GM21360 (cell line): Measurements from ENCODE around the gene SHLD2.
"Not testable (repeated sequence)": the region's sequence is repeated elsewhere in the genome, so short reads cannot be mapped to it uniquely, and the experiment has no call there.

Experiments
- ATAC-seq: cut with Tn5 transposase; IDR thresholded peaks from one replicate; pipeline ENCODE4 v1.9.1; 2021; ENCODE audit warnings: mild to moderate bottlenecking, moderate library complexity; ENCODE audit not compliant: unreplicated experiment

SHLD2 gene

DNA sequence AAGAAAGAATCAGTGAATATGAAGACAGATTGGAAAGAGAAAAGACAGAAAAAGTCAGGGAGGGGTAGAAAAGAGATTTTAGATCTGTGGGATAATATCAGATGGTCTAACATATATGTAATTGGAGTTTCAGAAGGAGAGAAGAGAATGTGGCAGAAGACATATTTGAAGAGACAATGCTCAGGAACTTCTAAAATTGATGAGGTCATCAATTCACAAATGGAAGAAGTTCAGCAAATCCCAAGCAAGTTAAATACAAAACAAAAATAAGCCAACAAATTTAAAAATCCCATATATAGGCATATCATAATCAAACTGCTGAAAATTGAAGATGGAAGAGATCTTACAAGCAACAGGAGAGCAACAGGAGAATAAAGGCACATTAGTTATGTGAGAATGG, 42.5 kb downstream of the SHLD2 start:
- not testable (repeated sequence) for ATAC-seq

DNA sequence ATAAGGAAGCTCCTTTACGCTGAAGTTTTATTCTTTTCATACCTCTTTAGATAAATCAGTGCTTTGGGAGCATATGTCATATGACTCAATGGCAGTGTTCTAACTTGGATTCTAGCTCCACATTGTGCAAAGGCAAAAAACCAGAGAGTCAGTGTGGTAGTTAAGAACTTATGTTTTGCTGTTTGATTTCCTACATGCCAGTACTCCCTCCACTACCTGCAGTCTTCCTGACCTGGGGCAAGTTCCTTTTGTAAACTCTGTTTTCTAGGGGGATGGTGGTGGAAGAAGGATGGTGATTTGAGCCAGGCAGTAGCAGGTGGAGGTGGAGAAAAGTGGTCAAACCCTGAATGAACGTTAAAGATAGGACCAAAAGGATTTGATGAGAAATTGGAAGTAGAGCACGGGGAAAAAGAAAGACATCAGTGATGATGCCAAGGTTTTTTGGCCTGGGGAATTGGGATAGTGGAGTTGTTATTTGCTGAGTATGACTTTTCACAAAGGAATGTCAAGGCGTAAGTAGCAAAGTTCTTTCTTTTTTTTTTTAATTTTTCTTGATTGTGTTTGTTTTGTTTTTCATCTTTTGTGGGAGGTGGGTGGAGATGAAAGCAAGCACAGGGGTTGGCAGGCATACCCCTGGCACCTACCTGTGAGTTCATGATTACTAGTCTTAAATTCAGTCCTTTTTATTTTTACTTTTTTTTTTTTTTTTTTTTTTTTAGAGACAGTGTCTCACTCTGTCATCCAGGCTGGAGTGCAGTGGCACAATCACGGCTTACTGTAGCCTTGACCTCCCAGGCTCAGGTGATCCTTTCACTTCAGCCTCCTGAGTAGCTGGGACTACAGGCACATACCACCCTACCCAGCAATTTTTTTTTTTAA, 47.5 kb downstream of the SHLD2 start:
- not testable (repeated sequence) for ATAC-seq

DNA sequence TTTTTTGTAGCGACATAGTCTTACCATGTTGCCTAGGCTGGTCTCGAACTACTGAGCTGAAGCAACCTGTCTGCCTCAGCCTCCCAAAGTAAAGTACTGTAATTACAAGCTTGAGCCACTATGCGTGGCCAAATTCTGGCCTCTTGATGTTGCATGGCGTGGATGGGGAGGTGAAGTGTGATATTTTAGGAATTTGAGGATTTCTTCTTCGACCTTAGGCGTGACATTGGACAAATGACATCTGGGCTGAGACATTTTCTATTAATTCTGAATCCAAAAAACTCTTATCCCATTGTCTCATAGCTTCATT, 48.1 kb downstream of the SHLD2 start:
- not testable (repeated sequence) for ATAC-seq

GRCh38 chr10:87145598-87145997, 50.6 kb downstream of the SHLD2 start:
- not testable (repeated sequence) for ATAC-seq

GRCh38 chr10:87149020-87149609, 54.1 kb downstream of the SHLD2 start:
- not testable (repeated sequence) for ATAC-seq

- not testable (repeated sequence) for ATAC-seq
These were observed 56.5 kb downstream of the SHLD2 start for GRCh38 chr10:87151516-87151915.

- ATAC-seq = not testable (repeated sequence)
These were observed 61.8 kb downstream of the SHLD2 start for GRCh38 chr10:87156841-87157240.

DNA sequence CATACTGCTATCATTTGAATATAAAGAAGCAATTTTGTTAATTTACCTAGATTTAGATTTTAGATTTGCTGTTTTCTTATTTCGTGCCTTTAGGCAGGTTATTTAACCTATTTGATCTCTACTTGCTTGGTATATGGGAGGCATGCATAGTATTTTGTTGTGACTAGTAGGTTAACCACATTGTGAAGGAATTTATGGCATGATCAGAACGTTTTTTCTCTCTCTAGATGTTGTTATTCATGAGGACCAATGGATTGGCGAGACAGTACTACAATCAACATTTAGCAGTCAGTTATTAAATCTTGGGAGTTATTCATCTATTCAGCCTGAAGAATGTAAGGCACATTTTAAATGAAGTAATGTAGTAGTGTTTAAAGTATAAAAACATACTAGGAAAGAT, 62.8 kb downstream of the SHLD2 start:
- ATAC-seq = not testable (repeated sequence)

GRCh38 chr10:87162703-87163293, 67.8 kb downstream of the SHLD2 start:
- ATAC-seq = not testable (repeated sequence)

DNA sequence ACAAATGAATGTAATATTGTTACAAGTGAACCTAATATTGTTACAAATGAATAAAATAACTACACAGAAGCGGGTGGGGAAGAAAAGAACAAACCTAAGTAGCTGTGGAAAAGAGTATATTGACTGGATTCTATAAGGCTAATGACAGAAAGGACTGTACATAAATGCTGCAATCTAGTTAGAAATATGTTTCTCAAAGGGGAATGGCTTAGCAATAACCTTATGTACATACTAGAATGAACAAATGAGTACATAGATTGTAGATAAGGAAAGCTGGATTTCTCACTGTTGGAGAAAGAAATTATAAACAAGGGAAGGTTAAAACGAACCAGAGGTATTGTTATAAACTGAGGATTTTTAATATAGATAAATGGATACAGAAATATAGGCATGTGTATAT, 68.4 kb downstream of the SHLD2 start:
- not testable (repeated sequence) for ATAC-seq

- not testable (repeated sequence) for ATAC-seq
These were observed 74.9 kb downstream of the SHLD2 start for GRCh38 chr10:87169857-87170256.

- not testable (repeated sequence) for ATAC-seq
These were observed 75.7 kb downstream of the SHLD2 start for GRCh38 chr10:87170705-87171104.

GRCh38 chr10:87171670-87172069, 76.7 kb downstream of the SHLD2 start:
- not testable (repeated sequence) for ATAC-seq

- ATAC-seq = not testable (repeated sequence)
These were observed 77.2 kb downstream of the SHLD2 start for GRCh38 chr10:87172178-87172577.

DNA sequence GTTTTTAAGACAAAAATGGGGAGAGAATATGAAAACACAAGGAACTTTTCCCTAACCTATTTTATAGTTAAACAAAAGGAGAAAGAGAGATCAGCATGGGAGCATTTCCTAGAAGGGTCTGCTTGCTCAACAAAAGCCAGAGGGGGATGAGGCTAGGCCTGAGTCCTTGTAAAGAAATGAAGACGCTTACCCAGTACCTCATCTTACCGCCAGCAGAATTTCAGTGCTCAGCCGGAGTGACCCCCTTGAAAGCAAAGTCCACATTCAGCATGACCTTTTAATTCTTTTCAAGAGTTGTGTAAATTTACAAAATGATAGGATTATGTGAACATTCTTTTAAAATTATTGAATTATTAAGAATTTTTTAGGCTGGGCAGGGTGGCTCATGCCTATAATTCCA, 82.6 kb downstream of the SHLD2 start:
- ATAC-seq = not testable (repeated sequence)

- ATAC-seq = not testable (repeated sequence)
These were observed 89.4 kb downstream of the SHLD2 start for GRCh38 chr10:87184421-87184820.

DNA sequence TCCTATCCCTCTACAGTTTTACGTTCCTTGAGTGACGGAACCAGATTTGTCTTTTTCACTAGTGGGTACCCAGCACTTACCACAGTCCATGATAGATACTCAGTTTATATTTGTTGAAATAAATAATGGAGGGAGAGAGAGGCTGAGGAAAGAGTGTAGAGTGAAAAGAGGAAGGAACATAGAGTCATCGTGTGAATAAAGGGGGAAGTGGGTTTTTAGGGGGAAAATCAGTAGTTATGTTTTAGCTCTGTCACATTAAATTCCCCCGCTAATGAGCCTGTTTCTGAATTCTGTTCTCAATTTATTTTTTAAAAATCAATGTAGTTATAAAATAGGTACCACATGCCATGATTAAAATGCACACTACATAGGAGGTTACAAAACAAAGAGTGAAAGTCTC, 91.0 kb downstream of the SHLD2 start:
- ATAC-seq = not testable (repeated sequence)

- not testable (repeated sequence) for ATAC-seq
These were observed 92.6 kb downstream of the SHLD2 start for GRCh38 chr10:87187573-87187972.

DNA sequence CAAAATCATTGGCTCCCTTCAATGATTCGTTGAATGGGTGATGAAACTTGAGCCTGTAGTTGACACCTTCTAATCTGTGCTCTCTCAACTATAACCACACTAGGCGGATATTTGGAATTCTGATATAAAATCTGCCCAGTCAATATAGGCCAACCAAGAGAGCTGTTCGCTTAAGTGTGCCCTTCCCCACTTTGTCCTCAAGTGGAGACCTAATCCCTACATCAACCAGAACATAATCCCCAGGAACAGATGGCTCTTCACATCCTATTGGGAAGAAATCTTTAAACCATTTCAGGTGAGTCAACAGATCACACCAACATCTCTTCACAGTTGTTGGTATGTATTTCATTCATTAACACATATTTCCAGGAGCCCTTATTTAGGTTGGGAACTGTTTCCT, 96.8 kb downstream of the SHLD2 start:
- ATAC-seq = not testable (repeated sequence)

DNA sequence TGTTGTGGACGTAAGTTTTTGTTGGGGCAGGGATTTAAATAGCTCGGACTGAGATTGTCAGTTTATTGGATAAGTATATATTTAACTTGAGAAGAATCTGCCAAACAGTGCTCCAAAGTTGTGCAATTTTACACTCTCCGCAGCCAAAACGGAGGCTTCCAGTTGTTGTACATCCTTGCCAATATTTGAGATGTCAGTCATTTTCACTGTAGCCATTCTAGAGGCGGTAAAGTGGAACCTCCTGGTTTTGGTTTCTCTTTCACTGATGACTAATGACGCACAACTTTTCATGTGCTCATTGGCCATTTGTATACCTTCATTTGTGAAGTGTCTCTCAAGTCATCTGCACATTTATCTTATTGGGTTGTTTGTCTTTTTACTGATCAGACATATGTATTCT, 105.9 kb downstream of the SHLD2 start:
- not testable (repeated sequence) for ATAC-seq

- not testable (repeated sequence) for ATAC-seq
These were observed 109.8 kb downstream of the SHLD2 start for GRCh38 chr10:87204801-87205200.

DNA sequence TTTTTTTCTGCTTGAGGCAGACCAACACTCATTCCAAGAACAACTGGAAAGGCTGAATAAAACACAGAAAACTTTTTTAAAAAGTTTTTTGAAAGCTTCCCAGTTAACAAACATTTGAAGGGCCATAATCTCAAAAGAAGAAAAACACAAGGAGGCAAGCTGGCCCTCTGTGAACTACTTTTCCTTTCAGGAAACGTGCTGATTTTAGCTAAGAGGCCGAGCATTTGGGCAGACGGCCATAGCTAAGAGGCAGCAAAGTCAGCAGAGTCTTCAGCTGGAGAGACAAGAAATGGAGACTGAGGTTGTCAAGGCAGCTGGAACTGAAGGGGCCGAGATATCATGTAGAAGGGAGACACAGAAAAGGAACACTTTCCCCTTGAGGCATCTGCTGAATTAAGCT, 111.9 kb downstream of the SHLD2 start:
- not testable (repeated sequence) for ATAC-seq
